ENCODE results near the gene KRTAP9-8. TPM values are rescaled to one million over a fixed set of nuclear protein-coding genes. Genes with fewer than 3 reads are reported as not detected.

The KRTAP9-8 gene, protein sequence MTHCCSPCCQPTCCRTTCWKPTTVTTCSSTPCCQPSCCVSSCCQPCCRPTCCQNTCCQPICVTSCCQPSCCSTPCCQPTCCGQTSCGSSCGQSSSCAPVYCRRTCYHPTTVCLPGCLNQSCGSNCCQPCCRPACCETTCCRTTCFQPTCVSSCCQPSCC
- not detected in 2 replicates for polyA plus RNA-seq

DNA sequence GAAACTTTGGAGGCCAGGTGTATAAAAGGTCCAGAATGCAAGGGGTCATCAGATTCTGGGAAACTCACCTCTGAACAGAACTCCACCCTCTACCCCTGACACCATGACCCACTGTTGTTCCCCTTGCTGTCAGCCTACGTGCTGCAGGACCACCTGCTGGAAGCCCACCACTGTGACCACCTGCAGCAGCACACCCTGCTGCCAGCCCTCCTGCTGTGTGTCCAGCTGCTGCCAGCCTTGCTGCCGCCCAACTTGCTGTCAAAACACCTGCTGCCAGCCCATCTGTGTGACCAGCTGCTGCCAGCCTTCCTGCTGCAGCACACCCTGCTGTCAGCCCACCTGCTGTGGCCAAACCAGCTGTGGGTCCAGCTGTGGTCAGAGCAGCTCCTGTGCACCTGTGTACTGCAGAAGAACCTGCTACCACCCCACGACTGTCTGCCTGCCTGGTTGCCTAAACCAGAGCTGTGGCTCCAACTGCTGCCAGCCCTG is at the start of gene KRTAP9-8:
Gene KRTAP9-8 (plus strand): TSS at position 51 of the 489 bp plus-strand sequence. CDS start 53 bp downstream, at position 104.

DNA sequence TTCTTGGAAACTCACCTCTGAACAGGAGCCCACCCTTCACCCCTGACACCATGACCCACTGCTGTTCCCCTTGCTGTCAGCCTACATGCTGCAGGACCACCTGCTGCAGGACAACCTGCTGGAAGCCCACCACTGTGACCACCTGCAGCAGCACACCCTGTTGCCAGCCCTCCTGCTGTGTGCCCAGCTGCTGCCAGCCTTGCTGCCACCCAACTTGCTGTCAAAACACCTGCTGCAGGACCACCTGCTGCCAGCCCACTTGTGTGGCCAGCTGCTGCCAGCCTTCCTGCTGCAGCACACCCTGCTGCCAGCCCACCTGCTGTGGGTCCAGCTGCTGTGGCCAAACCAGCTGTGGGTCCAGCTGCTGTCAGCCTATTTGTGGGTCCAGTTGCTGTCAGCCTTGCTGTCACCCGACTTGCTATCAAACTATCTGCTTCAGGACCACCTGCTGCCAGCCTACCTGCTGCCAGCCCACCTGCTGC is 47.9 kb upstream of the KRTAP9-8 start, which contains the start of gene KRTAP9-1:
Gene KRTAP9-1 (plus strand): TSS at position 51 of the 482 bp plus-strand sequence. CDS start 0 bp downstream, at position 51.

DNA sequence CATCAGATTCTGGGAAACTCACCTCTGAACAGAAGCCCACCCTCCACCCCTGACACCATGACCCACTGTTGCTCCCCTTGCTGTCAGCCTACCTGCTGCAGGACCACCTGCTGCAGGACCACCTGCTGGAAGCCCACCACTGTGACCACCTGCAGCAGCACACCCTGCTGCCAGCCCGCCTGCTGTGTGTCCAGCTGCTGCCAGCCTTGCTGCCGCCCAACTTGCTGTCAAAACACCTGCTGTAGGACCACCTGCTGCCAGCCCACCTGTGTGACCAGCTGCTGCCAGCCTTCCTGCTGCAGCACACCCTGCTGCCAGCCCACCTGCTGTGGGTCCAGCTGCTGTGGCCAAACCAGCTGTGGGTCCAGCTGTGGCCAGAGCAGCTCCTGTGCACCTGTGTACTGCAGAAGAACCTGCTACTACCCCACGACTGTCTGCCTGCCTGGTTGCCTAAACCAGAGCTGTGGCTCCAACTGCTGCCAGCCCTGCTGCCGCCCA is 11.2 kb upstream of the KRTAP9-8 start, which contains the start of gene KRTAP9-2:
Gene KRTAP9-2 (plus strand): TSS at position 51 of the 498 bp plus-strand sequence. CDS start 7 bp downstream, at position 58.

DNA sequence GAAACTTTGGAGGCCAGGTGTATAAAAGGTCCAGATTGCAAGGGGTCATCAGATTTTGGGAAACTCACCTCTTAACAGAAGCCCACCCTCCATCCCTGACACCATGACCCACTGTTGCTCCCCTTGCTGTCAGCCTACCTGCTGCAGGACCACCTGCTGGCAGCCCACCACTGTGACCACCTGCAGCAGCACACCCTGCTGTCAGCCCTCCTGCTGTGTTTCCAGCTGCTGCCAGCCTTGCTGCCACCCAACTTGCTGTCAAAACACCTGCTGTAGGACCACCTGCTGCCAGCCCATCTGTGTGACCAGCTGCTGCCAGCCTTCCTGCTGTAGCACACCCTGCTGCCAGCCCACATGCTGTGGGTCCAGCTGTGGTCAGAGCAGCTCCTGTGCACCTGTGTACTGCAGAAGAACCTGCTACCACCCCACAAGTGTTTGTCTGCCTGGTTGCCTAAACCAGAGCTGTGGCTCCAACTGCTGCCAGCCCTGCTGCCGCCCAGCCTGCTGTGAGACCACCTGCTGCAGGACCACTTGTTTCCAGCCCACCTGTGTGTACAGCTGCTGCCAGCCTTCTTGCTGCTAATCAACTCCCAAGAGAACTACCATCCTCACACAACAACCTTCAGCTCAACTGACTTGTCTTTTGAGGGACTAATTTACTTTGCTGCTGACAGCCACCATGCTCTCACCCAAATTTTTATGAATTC is 5.2 kb upstream of the KRTAP9-8 start, which contains the start of gene KRTAP9-3:
Gene KRTAP9-3 (plus strand): TSS at position 51 of the 707 bp plus-strand sequence. CDS start 53 bp downstream, at position 104.

DNA sequence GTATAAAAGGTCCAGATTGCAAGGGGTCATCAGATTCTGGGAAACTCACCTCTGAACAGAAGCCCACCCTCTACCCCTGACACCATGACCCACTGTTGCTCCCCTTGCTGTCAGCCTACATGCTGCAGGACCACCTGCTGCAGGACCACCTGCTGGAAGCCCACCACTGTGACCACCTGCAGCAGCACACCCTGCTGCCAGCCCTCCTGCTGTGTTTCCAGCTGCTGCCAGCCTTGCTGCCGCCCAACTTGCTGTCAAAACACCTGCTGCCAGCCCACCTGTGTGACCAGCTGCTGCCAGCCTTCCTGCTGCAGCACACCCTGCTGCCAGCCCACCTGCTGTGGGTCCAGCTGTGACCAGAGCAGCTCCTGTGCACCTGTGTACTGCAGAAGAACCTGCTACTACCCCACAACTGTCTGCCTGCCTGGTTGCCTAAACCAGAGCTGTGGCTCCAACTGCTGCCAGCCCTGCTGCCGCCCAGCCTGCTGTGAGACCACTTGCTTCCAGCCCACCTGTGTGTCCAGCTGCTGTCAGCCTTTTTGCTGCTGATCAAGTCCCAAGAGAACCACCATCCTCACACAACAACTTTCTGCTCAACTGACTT is 11.9 kb downstream of the KRTAP9-8 start, which contains the start of gene KRTAP9-4:
Gene KRTAP9-4 (plus strand): TSS at position 51 of the 604 bp plus-strand sequence. CDS start 34 bp downstream, at position 85.

DNA sequence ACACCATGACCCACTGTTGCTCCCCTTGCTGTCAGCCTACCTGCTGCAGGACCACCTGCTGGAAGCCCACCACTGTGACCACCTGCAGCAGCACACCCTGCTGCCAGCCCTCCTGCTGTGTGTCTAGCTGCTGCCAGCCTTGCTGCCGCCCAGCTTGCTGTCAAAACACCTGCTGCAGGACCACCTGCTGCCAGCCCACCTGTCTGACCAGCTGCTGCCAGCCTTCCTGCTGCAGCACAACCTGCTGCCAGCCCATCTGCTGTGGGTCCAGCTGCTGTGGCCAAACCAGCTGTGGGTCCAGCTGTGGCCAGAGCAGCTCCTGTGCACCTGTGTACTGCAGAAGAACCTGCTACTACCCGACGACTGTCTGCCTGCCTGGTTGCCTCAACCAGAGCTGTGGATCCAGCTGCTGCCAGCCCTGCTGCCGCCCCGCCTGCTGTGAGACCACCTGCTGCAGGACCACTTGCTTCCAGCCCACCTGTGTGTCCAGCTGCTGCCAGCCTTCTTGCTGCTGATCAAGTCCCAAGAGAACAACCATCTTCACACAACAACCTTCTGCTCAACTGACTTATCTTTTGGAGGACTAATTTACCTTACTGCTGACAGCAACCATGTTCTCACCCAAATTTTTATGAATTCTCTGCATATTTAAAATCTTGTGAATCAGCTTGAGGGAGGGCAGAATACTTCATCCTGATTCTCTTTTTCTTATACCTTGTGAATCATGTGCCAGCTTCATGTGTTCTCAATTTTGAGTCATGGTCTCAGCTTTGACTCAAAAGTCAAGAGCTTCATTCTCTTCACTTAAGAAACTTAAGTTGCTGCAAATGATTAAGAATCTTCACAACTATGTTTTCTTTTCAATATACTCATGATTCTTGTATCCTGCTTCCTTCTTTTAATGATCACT is 17.8 kb downstream of the KRTAP9-8 start, which contains the start of gene KRTAP9-9:
Gene KRTAP9-9 (plus strand): TSS at position 4 of the 910 bp plus-strand sequence.

DNA sequence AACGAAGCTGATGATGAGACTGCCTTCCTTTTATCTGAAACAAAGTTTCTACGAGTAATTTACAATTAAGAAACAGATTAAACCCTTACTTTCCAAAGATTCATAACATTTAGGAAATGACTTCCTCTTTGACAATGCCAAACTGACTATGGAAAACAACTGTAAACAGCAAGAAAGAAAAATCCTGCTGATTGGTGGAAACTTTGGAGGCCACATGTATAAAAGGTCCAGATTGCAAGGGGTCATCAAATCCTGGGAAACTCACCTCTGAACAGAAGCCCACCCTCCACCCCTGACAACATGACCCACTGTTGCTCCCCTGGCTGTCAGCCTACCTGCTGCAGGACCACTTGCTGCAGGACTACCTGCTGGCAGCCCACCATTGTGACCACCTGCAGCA is 27.3 kb downstream of the KRTAP9-8 start, which contains the start of gene KRTAP9-6:
Gene KRTAP9-6 (plus strand): TSS at position 301 of the 400 bp plus-strand sequence. CDS start 0 bp downstream, at position 301.

DNA sequence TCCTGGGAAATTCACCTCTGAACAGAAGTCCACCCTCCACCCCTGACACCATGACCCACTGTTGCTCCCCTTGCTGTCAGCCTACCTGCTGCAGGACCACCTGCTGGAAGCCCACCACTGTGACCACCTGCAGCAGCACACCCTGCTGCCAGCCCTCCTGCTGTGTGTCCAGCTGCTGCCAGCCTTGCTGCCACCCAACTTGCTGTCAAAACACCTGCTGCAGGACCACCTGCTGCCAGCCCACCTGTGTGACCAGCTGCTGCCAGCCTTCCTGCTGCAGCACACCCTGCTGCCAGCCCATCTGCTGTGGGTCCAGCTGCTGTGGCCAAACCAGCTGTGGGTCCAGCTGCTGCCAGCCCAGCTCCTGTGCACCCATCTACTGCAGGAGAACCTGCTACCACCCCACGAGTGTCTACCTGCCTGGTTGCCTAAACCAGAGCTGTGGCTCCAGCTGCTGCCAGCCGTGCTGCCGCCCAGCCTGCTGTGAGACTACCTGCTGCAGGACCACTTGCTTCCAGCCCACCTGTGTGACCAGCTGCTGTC is 37.9 kb downstream of the KRTAP9-8 start, which contains the start of gene KRTAP9-7:
Gene KRTAP9-7 (plus strand): TSS at position 51 of the 543 bp plus-strand sequence. CDS start 0 bp downstream, at position 51.

Other genes starting within 250 kb of the KRTAP9-8 start
- not detected in 2 replicates for gene KRTAP3-3, start 243.8 kb upstream of the KRTAP9-8 start, polyA plus RNA-seq
- not detected in 2 replicates for gene KRTAP3-2, start 238.1 kb upstream of the KRTAP9-8 start, polyA plus RNA-seq
- not detected in 2 replicates for gene KRTAP3-1, start 228.9 kb upstream of the KRTAP9-8 start, polyA plus RNA-seq
- not detected in 2 replicates for gene KRTAP1-5, start 210.8 kb upstream of the KRTAP9-8 start, polyA plus RNA-seq
- gene KRTAP1-4, start 207.8 kb upstream of the KRTAP9-8 start, polyA plus RNA-seq, result not detected in 2 replicates
- gene KRTAP1-3, start 203.1 kb upstream of the KRTAP9-8 start, polyA plus RNA-seq, result not detected in 2 replicates
- 0.28 TPM in 1 of 2 replicates, not detected in the other for gene KRTAP1-1, start 196.5 kb upstream of the KRTAP9-8 start, polyA plus RNA-seq
- not detected in 2 replicates for gene KRTAP2-1, start 190.7 kb upstream of the KRTAP9-8 start, polyA plus RNA-seq
- not detected in 2 replicates for gene KRTAP2-2, start 182.8 kb upstream of the KRTAP9-8 start, polyA plus RNA-seq
- gene KRTAP2-3, start 177.9 kb upstream of the KRTAP9-8 start, polyA plus RNA-seq, result not detected in 2 replicates
- gene KRTAP2-4, start 172.1 kb upstream of the KRTAP9-8 start, polyA plus RNA-seq, result not detected in 2 replicates
- gene KRTAP4-7, start 153.8 kb upstream of the KRTAP9-8 start, polyA plus RNA-seq, result not detected in 2 replicates
- not detected in 2 replicates for gene KRTAP4-8, start 139.9 kb upstream of the KRTAP9-8 start, polyA plus RNA-seq
- not detected in 2 replicates for gene KRTAP4-16, start 135.8 kb upstream of the KRTAP9-8 start, polyA plus RNA-seq
- gene KRTAP4-9, start 132.6 kb upstream of the KRTAP9-8 start, polyA plus RNA-seq, result not detected in 2 replicates
- gene KRTAP4-11, start 119.6 kb upstream of the KRTAP9-8 start, polyA plus RNA-seq, result not detected in 2 replicates
- not detected in 2 replicates for gene KRTAP4-12, start 113.8 kb upstream of the KRTAP9-8 start, polyA plus RNA-seq
- gene KRTAP4-6, start 97.5 kb upstream of the KRTAP9-8 start, polyA plus RNA-seq, result not detected in 2 replicates
- gene KRTAP4-5, start 88.2 kb upstream of the KRTAP9-8 start, polyA plus RNA-seq, result not detected in 2 replicates
- gene KRTAP4-4, start 77.3 kb upstream of the KRTAP9-8 start, polyA plus RNA-seq, result not detected in 2 replicates
- gene KRTAP4-3, start 69.8 kb upstream of the KRTAP9-8 start, polyA plus RNA-seq, result not detected in 2 replicates
- gene KRTAP4-2, start 59.8 kb upstream of the KRTAP9-8 start, polyA plus RNA-seq, result not detected in 2 replicates
- gene KRTAP4-1, start 53.1 kb upstream of the KRTAP9-8 start, polyA plus RNA-seq, result not detected in 2 replicates
- not detected in 2 replicates for gene KRTAP9-1, start 48.1 kb upstream of the KRTAP9-8 start, polyA plus RNA-seq
- gene KRTAP9-2, start 11.4 kb upstream of the KRTAP9-8 start, polyA plus RNA-seq, result not detected in 2 replicates
- gene KRTAP9-3, start 5.5 kb upstream of the KRTAP9-8 start, polyA plus RNA-seq, result not detected in 2 replicates
- not detected in 2 replicates for gene KRTAP9-4, start 11.7 kb downstream of the KRTAP9-8 start, polyA plus RNA-seq
- gene KRTAP9-9, start 17.4 kb downstream of the KRTAP9-8 start, polyA plus RNA-seq, result not detected in 2 replicates
- gene KRTAP9-6, start 27.4 kb downstream of the KRTAP9-8 start, polyA plus RNA-seq, result not detected in 2 replicates
- not detected in 2 replicates for gene KRTAP9-7, start 37.7 kb downstream of the KRTAP9-8 start, polyA plus RNA-seq
- not detected in 2 replicates for gene KRTAP29-1, start 64.9 kb downstream of the KRTAP9-8 start, polyA plus RNA-seq
- not detected in 2 replicates for gene KRTAP16-1, start 71.3 kb downstream of the KRTAP9-8 start, polyA plus RNA-seq
- not detected in 2 replicates for gene KRTAP17-1, start 77.7 kb downstream of the KRTAP9-8 start, polyA plus RNA-seq
- gene KRT33A, start 112.8 kb downstream of the KRTAP9-8 start, polyA plus RNA-seq, result not detected in 2 replicates
- gene KRT33B, start 131.8 kb downstream of the KRTAP9-8 start, polyA plus RNA-seq, result not detected in 2 replicates
- not detected in 2 replicates for gene KRT34, start 144.3 kb downstream of the KRTAP9-8 start, polyA plus RNA-seq
- 2.2 TPM in 1 of 2 replicates, not detected in the other for gene KRT31, start 159.6 kb downstream of the KRTAP9-8 start, polyA plus RNA-seq
- not detected in 2 replicates for gene KRT37, start 186.6 kb downstream of the KRTAP9-8 start, polyA plus RNA-seq
- not detected in 2 replicates for gene KRT38, start 203.0 kb downstream of the KRTAP9-8 start, polyA plus RNA-seq
- gene KRT32, start 229.4 kb downstream of the KRTAP9-8 start, polyA plus RNA-seq, result not detected in 2 replicates
- not detected in 2 replicates for gene KRT35, start 243.2 kb downstream of the KRTAP9-8 start, polyA plus RNA-seq